Stimulated activated CD8-positive, alpha-beta memory T cell treated with anti-CD3 and anti-CD28 coated beads, Interleukin-7, amount 100 ng/mL, for 4 hours (primary cell): ENCODE measurements around the gene SORCS2.

ENCODE experiments used
- DNase-seq, 2 donors: peaks; one replicate each; pipeline ENCODE4 v3.0.0-alpha.2; 2020; ENCODE audit warnings: low read depth in 2 of 2

The SORCS2 gene

DNA sequence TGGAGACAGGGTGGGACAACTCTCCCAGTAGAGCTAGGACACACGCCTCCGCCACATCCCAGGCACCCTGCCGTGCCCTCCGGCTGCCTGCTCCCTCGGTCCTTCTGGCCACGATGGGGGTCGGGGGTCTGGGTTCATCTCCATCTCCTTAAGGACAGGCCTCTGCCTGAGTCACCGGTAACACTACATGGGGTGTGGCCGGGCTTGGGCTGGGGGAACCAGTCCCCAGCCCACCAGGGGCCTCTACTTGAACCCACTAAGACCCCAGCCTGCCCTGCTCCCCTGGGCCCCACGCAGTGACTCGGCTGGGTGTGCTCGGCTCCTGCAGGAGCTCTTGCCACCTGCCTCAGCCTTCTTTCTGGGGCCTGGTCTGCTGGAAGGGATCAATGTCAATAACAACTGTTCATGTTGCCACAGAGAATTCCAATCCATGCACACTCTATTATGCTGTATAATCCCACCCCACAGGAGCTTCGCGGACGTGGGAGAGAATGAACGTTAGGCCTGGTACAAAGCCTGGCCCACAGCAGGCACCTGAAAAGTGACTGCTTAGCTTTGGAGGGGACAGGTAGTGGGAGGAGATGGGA is 420.1 kb downstream of the SORCS2 start:
- DNase-seq = no peak

DNA sequence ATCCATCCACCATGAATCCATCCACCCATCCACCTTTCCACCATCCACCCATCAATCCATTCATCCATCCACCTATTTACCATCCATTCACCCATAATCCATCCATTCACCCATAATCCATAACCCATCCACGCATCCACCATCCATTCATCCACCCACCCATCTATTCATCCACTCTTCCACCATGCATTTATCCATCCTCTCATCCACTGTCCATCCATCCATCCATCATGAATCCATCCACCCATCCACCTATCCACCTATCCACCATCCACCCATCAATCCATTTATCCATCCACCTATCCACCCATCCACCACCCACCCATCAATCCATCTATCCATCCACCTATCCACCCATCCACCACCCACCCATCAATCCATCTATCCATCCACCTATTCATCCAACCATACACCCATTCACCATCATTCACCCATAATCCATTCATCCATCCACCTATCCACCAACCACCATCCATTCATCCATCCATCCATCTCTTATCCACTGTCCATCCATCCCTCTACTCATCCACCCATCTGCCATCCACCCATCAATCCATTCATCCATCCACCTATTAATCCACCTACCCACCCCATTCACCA is 422.1 kb downstream of the SORCS2 start:
- DNase-seq = no peak

DNA sequence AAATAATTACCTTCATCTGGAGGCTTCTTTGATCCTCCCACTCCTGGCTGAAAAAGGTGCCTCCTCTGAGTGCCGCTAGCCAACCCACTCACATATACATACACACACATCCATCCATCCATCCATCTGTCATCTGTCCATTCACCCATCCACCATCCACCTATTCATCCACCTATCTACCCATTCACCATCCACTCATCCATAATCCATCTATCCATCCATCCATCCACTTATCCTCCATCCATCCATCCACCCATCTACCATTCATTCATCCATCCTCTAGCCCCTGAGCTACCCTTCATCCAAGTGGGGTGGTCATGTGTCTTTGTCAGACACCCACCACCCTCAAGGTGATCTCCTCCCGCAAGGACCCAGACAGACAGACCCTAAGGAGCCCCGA is 423.9 kb downstream of the SORCS2 start:
- DNase-seq = no peak

DNA sequence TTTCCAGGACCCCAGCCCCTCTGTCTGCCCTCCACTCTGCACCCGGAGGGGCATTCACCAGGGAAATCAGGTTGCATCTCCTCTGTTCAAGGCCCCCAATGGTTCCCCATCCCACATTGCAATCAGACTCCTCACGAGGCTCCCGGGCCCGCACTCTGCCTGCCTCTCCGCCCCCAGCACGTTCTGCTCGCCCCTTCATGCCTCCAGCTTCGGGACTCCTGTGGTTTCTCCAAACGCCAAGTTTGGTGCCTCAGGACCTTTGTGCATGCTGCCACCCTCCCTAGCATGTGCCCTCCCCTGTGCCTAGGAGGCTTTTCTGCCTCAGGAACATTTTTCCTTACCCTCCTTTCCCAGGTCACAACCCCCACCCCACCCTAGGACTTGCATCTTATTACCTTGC is 426.0 kb downstream of the SORCS2 start:
- DNase-seq = no peak

DNA sequence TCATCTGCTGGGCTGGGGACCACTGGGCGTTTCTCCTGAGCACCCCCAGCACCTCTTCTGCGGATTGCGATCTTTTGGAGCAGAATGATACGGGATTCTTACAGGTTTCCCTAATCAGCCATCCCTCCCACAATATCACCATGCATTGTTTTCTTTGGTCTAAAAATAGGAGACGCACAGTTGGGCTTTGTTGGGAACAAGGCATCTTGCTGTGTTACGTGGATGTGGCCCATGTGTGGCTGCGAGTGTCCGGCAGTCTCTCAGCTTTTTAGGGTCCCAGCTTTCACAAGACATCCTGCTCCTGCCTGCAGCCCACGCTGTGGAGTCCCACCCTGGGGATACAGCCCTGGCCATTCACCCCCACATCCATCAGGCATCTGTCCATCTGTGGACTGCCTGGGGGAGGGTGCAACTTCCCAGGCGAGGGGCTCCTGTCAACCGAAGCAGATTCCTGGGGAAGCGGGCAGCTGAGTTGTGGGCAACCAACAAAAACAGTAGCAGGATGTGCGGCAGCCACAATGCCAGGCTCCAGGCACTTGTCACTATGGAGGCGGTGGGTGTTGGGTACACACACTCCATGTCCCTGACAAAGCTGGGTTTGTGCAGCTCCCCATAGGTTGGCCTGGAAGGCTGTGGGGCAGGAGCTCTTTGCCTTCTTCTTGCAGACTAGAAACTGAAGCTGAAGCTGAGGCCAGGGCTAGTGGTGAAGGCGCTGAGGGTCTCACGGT is 427.9 kb downstream of the SORCS2 start:
- DNase-seq = no peak

DNA sequence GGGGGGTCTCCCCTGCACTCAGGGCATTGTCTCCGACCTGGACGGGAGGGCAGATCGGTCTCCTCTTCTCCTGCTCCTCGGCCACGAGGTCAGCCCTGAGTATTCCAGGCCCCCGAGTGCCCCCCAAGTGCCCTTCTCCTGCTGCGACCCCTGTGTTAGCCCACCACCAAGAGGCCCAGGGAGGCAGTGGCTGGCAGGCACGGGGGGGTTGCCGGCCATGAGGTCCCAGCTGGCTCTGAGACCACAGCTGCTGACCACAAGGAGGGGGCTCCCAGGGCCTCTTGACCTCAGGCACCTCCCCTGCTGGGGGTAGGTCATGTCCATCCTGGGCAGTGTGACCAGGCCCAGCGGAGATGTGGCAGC is 428.5 kb downstream of the SORCS2 start:
- no peak for DNase-seq

DNA sequence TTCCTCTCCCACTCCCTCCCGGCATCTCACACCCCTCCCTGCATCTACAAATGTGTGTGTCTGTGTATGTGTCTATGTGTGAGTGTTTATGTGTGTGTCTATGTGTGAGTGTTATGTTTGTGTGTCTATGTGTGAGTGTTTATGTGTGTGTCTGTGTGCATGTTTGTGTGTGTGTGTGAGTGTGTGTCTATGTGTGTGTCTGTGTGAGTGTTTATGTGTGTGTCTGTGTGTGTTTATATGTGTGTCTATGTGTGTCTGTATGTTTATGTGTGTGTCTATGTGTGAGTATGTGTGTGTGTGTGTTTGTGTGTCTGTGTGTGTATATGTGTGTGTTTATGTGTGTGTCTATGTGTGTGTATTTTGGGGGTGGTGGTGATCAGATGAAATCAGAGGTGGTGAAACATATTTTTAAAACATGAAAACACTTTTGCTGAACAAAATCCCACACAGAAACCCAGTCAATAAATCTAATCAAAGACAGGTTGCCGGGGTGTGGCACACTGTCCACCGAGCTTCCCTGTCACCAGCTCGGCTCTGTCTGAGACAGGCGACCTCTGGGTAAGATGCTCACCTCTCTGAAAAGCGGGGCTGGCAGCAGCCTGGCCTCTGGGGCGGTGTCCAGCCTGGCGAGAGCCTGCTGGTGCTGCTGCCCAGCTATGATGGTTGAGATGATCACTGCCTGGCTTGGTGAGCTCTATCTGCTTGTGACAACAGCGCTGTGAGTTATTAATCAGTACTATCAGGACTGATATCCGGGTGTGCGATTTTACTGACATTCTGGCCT is 429.1 kb downstream of the SORCS2 start:
- DNase-seq = no peak

DNA sequence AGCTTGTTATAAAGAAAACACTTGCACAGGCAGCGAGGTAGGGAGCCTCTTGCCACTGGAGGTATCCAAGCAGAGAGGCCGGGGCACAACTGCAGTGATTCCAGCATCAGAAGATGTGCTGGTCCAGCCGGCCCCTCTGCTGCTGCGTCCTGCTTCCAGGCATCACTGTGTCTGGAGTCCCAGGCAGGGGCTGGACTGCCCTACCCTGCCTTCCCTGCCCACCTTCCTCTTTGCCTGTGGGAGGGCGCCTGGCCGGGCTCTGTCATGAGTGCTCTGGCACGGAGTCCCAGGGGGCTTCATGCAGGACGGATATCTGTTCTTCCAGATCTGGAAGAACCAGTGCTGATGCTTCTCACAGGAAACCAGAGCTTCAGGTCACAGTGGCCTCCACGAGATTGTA is 430.0 kb downstream of the SORCS2 start:
- DNase-seq = no peak

DNA sequence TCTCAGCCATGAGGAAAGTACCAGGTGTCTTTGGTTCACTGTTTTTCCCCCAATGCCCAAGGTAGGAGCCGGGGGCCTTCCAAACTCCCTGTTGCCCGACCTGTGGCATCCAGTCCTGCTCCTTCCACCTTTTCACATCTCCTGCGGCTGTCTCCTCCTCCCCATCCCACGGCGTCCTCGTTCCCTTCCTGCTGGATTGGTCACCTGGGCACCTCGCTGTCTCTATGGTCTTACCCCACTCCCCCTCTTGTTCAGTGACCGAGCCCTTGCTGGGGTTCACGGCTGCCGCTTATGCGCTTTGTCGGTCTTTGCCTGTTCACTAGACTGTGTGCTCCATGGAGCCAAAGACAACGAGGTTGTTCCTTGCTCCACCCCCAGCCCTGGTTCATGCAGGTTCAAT is 431.1 kb downstream of the SORCS2 start:
- no peak for DNase-seq

DNA sequence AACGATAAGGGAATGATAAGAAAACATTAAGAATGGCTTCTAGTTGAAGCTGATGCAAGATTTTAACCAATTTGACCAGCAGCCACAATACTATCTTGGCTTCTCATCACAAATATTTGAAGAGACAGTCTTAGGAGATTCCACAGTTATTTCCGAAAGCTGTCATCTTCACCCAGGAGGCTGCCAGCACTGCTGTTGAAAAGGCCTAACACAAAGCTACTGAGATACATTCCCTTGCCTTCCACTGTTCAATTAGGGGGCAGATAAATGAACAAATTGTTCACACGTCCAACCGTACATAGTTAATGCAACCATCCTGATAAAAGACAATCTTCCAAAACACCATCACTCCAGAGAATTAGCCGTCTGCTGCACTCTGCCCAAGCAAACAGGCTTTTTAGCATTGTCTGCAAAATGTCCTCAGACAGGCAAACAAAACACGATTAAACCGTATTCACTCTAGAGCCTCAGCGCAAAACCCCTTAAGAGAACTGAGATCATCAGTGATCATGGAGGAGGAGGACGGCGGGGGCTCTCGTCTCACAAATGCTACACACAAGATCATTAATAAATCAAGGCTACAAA is 432.1 kb downstream of the SORCS2 start:
- no peak for DNase-seq

DNA sequence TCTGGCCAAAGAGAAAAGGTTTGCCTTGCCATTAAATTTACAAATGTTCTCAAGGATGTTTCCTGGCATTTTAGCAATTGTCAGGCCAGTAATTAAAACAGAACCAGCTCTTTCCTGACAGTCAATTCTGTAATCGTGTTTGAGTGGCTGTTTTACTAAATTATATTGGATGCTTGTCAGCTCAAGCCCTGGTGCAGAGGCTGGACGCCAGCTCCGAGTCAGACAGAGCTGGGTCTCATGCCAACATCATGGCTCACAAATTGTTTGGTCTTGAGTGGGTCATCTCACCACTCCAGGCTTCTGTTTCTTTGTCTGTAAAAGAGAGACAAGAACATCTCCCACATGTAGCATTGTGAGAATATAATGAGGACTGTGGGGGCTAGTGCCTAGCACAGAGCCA is 432.7 kb downstream of the SORCS2 start:
- no peak for DNase-seq

DNA sequence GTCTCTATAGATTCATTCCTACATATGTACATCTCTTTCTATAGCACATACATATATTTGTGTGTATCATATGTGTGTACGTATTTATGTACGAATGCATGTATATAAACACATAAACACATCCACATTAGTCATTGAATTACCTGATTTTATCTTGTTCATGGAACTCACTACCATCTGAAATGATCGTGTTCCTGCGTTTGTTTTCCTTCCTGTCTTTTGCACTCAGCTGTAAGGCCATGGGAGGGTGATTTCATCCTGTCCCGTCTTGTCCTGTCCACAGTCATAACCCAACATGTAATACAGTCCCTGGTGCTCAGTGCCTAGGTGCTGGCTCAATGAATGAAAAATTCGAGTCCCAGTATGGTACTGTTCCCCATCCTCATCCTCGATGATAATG is 434.2 kb downstream of the SORCS2 start:
- no peak for DNase-seq

DNA sequence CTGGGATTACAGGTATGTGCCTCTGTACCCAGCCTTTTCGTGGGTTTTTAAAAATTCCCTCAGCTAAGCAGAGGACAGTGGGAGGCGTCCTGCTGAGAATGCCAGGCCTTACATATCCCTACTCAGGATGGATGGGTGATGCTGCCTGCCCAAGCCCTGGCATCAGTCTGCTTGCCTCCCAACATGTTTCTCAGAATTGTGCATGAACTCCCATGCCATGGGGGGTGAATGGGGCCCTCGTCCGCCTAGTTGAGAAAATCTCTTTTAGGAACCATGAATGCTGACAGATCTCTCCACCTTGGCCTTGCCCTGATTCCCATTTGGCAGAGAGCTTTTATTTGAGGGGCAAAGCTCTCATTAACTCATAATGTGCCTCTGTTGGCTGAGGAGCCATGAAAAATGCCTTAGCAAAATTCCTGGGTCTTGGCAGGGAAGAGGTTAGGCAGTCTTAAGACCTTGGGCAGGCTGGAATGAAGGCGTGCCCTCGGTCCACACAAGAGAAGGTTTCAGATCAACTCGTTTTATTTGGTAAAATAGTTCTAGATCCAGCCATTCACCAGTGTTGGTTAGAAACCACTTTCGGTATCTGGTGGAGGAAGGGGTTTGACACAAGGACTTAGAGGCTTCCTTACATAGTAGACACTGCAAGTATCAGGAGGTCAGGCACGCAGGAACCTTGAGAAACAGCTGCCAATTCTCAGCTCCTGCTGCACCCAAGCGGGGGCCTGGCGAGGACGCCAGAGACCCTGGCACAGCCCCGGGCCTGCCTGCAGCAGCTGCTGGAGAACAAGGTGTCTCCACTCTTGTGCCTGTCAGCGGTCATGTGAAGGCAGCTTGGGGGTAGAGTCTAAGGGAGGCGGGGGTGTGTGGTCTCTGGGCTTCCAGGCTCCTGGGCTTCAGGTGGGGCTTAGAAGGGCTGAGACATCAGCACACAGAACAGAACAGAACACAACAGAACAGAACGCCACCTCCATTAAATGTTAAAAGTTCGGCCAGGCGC is 435.2 kb downstream of the SORCS2 start:
- DNase-seq = no peak

DNA sequence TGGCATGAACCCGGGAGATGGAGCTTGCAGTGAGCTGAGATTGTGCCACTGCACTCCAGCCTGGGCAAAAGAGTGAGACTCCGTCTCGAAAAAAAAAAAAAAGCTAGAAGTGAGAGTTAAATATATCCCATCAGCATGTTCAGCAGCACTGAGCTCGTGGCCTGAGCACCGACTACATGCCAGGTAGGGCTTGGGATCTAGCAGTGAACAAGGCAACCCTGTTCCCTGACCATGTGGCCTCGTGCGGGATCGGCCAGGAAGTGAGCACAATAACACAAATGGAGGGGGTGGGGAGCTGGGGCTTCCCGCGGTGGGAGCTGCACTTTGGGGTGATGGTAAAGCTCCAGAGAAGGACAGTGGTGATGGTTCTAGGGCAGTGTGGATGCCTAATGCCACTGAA is 436.1 kb downstream of the SORCS2 start:
- DNase-seq = no peak

DNA sequence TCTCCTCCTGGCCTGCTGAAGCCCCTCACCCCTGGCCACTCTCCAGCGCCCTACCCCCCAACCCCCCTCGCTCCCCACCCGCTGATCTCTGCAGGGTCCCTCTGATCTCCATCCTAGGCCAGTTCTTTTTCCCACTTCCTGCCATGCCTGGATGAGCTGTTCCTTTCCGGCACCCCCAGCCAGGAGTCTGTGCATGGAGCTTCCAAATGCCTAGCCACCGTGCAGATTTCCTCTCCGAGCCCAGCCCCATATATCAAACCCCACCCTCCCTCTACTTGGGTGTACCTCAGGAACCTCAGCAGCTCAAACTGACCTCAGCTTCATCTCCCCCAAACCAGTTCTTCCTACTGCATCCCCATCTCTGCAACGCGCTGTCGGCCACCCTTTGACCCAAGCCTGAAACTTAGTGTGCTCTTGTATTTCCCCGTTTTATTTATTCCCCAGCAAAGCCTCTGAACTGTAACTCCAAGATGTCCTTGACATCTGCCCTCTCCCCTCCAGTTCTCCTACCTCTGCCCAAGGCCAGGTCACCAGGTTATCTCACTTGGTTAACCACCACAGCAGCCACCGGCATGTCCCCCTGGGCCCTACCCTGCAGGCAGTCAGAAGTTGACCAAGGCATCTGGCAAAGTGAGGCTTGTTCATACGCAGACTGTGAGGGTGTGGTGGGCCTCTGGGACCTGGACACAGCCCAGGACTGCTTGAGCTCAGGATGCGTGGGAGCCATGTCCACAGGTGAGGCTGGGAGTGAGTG is 437.3 kb downstream of the SORCS2 start:
- DNase-seq = no peak

DNA sequence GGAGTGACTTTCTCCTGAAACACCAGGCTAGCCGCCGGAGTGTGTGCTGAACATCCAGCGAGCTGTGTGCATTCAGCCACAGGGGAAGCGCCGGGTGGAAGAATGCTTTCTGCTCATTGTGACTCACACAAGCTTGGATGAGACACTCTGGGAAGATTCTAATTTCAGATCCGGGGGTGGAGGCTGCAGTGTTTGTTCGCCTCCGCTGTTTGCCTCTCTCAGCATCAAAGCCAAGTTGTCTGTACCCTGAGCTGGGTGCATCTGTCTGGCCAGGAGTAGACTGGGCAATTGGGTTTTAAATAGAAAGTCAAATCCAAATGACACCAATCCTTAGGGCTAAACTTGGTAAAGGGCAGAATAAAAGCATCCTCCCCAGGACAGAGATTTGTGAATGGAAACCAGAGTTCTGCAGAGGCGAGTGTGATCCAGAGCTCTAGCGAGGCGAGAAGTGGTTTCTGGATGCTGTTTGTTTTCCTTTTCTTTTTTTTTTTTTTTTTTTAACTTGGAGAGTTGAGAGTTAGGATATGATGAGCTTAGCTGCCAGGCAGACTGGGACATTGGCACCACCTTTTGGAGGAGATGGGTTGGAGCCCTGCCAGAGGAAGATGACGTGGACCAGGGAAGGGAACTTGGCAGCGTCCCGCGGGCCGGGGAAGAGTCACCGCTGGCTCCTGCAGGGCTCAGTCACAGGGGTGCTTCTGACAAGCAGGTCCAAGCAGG is 438.4 kb downstream of the SORCS2 start:
- DNase-seq = no peak

DNA sequence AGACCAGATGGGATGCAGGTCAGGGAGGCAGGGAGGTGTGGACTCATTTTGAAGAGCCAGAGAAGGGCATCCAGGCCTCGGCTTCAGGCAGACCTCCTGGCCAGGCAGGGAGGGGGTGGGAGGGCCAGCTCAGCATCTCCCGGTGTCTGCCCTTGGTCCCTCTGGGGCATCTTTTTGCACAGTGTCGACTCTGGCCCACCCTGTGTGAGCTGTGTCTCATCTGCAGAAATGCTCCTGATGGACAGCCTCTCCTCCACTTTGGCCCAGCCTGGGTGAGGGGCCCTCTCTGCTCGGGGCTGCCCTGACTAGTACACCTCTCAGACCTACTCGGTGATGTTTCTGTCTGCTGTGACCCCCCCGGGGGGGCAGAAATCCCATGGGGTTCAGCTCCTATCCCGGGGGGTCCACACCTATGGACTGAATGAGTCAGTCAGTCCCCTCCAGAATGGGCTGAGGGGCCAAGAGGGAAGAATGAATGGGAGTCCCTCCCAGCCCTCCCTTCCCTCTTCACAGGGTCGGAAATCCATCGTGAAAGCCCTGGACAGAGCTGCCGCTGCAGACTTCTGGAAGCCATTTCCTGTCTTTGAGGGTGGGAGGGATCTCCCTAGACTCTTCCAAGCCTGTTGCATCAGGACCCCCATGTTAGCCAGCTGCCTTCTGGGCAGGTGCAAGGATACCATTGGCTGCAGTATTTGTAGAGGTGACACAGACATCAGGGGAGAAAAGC is 439.1 kb downstream of the SORCS2 start:
- DNase-seq = no peak

DNA sequence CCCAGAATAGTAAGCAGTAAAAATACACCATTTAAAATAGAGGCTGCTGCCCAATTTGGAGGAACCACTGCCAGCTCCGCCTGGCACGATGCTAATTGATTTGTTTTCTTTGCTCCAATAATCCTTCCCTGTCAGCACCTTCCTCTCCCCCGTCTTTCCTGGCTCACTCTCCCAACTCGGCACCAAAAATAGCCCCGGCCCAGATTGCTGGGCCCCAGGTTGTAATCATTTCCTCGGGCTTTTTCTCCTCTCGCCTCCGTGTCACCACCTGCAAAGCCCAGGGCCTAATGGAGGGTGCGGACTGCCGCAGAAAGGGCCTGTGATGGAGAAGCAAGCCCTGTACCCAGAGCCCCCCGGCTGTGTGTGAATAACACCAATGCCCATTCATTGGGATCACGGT is 440.0 kb downstream of the SORCS2 start:
- DNase-seq = no peak

DNA sequence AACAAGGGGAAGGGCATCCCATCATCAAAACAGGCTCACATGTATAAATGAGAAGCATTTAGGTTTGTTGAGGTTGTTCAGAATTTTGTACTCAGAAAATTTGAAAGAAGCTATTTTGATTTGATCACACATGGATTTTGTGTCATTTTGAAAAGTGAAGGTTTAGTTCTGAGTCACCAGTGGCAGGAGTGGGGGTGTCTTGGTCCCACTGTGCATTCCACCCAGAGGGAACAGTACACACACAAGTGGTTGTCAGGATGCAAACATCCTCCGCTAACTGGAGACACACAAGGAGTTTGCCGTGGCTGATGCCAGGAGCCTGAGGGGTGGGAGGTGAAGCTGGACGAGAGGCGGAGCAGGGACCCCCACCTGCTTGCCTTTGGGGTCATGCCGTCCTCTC is 440.6 kb downstream of the SORCS2 start:
- no peak for DNase-seq
